ENCODE results near the gene NATD1. TPM values are rescaled to one million over a fixed set of nuclear protein-coding genes. Genes with fewer than 3 reads are reported as not detected.

The NATD1 gene
- total RNA-seq, 1 experiment from 2014 or later: 3.1 TPM

GRCh38 chr17:21298056-21298982 is 45.1 kb upstream of the NATD1 start:
- no peak overlapping the region for H2AFZ ChIP-seq (ENCODE audit: low read depth, low read length, poor library complexity, severe bottlenecking)
- H3K4me3 ChIP-seq (replicated peaks in 1 of 2; ENCODE audit: low read depth in 1 of 2, low read length in 2 of 2): no peak overlapping the region
- H3K79me2 ChIP-seq (ENCODE audit: insufficient read depth, low read length): peaks cover 60% of the 10 kb centered on the region
- no TSS peak for BruUV-seq (replicated peaks)
- no peak overlapping the region for H3K4me2 ChIP-seq (ENCODE audit: low read length)
- ChIA-PET POLR2A (interaction anchor here (0.7 kb wide), 1 partner anchor 12 kb away, joined by 3 read pairs; no protein-coding TSS in a partner anchor), RAD21 (ENCODE audit: low non-redundant PET in 1 of 2, low total read pairs in 2 of 2, uncharacterized antibody in 2 of 2, unreplicated experiment in 2 of 2) (no interaction called here), CTCF (no interaction called here)
- DNase-seq (ENCODE audit: low read depth, low spot score) (no peak), ATAC-seq (no peak)
- no peak overlapping the region for H3K9ac ChIP-seq (ENCODE audit: low read length)
- H3K9me3 ChIP-seq (ENCODE audit: control insufficient read depth in 1 of 2, insufficient read depth in 1 of 2, low read depth in 1 of 2, low read length in 2 of 2): peaks cover 0 to 3% of the 10 kb centered on the region in 2 experiments; a peak in 1 of 4 replicates
- H3K27me3 ChIP-seq (ENCODE audit: insufficient read depth, low read length): no peaks in the 10 kb centered on the region
- H3K4me1 ChIP-seq (ENCODE audit: control insufficient read depth in 1 of 2, insufficient read depth in 2 of 2, low read length in 2 of 2): no peaks in the 10 kb centered on the region
- no peaks in the 10 kb centered on the region; the same call in 1 of the 2 replicates for H4K20me1 ChIP-seq (ENCODE audit: insufficient read depth)
- intact Hi-C loops (cut with micrococcal nuclease): no loop called here
- H3K9me2 ChIP-seq (ENCODE audit: insufficient read depth): no peaks in the 10 kb centered on the region
- TF ChIP-seq ZNF274 (IDR thresholded peaks at IDR 0.05; ENCODE audit: low read depth, low read length) (no peak), MAX (IDR thresholded peaks at IDR 0.05) (no peak), ZFX (IDR thresholded peaks at IDR 0.05) (no peak), YY1 (IDR thresholded peaks at IDR 0.05; ENCODE audit: extremely low read depth, insufficient replicate concordance, low read depth, low read length) (no peak), EGR1 (IDR thresholded peaks at IDR 0.05; ENCODE audit: low read depth) (no peak), JUND (IDR thresholded peaks at IDR 0.05) (no peak), FOSL1 (IDR thresholded peaks at IDR 0.05; ENCODE audit: low read depth) (no peak)
- TF ChIP-seq, protein P1, sequence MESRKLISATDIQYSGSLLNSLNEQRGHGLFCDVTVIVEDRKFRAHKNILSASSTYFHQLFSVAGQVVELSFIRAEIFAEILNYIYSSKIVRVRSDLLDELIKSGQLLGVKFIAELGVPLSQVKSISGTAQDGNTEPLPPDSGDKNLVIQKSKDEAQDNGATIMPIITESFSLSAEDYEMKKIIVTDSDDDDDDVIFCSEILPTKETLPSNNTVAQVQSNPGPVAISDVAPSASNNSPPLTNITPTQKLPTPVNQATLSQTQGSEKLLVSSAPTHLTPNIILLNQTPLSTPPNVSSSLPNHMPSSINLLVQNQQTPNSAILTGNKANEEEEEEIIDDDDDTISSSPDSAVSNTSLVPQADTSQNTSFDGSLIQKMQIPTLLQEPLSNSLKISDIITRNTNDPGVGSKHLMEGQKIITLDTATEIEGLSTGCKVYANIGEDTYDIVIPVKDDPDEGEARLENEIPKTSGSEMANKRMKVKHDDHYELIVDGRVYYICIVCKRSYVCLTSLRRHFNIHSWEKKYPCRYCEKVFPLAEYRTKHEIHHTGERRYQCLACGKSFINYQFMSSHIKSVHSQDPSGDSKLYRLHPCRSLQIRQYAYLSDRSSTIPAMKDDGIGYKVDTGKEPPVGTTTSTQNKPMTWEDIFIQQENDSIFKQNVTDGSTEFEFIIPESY (IDR thresholded peaks at IDR 0.05; ENCODE audit: extremely low read depth, insufficient replicate concordance, low read length): no peak
- H3K27ac ChIP-seq (ENCODE audit: low read depth, low read length): no peak overlapping the region
- H3K36me3 ChIP-seq (ENCODE audit: control insufficient read depth in 1 of 2, insufficient read depth in 2 of 2, low read length in 2 of 2): peaks cover 15 to 35% of the 10 kb centered on the region in 2 experiments
